NCI-H2081 treated with DMSO at 0.1 percent for 48 hours (cell line): Measurements from ENCODE around the gene GRAPL.
"Not testable (repeated sequence)": the region's sequence is repeated elsewhere in the genome, so short reads cannot be mapped to it uniquely, and the experiment has no call there.

Experiments used
- DNase-seq: peaks from one replicate; lab custom pipeline; 2025; lab: John Stamatoyannopoulos, UW

The GRAPL gene

DNA sequence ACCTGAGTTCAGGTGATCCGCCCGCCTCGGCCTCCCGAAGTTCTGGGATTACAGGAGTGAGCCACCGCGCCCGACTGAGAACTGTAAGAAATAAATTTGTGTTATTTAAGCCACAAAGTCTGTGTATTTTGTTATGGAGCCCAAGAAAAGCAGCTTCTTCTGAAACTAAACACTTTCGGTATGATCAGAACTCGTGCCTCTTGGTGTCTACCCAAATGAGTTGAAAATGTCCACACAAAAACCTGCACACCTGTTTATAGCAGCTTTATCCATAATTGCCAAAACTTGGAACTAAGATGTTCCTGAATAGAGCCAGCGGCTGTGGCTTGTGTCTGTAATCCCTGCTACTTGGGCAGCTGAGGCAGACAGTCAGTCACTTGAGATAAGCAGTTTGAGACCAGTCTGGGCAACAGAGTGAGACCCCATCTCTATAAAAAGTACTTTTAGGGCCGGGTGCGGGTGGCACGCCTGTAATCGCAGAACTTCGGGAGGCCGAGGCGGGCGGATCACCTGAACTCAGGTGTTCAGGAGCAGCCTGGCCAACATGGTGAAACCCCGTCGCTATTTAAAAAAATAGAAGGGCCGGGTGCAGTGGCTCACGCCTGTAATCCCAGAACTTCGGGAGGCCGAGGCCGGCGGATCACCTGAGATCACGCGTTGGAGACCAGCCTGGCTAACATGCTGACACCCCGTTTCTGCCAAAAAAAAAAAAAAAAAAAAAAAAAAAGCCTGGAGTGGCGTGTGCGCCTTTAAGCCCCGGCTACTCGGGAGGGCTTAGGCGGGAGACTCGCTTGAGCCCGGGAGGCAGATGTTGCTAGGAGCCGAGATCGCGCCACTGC lies 61.7 kb downstream of the GRAPL start:
- DNase-seq, result not testable (repeated sequence)

DNA sequence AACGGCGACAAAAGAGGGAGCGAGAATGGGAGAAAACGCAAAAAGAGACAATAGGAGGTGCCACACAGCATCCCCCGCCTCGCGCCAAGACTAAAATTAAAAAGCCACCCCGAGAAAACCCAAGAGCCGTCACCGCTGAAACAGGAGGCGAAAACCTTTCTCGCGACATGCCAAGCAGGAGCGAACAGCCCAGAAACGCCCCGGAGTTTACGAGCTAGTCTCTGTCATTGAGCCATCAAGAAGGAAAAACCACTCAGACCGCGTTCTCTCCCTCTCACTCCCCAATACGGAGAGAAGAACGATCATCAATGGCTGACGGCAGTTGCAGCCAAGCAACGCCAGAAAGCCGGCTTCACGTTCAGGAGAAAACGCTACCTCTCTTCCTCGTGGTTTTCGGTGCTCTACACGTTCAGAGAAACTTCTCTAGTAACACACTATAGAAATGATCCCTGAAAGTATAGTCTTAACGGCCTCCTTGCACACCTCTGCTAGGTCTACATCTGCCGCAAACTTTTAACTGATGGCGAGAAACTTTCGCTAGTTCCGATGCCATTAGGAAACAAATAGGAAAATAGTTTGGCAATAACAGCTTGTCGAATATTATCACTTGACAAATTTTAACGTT lies 62.5 kb downstream of the GRAPL start:
- DNase-seq, result not testable (repeated sequence)

- DNase-seq, result not testable (repeated sequence)
Observed at GRCh38 chr17:19196382-19197204, 69.2 kb downstream of the GRAPL start.

- not testable (repeated sequence) for DNase-seq
Observed at GRCh38 chr17:19202448-19202847, 75.1 kb downstream of the GRAPL start.

GRCh38 chr17:19203429-19203828 lies 76.0 kb downstream of the GRAPL start:
- DNase-seq, result not testable (repeated sequence)
